Keratinocyte (primary cell): ENCODE measurements around the gene TFDP1. TPM values are rescaled to one million over a fixed set of nuclear protein-coding genes. Genes with fewer than 3 reads are reported as not detected.

ENCODE experiments used
- DNase-seq: peaks from one replicate; pipeline ENCODE4 v3.0.0-alpha.2; 2011; ENCODE audit warnings: low read depth, missing footprints, low spot score
- FAIRE-seq: peaks from 2 replicates; lab custom pipeline; 2011; peaks lifted over from hg19 to GRCh38; lab: Jason Lieb, UNC
- H2AFZ ChIP-seq: 2 replicates; pipeline ENCODE4 v1.6.0; 2012; ENCODE audit warnings: low read length, control low read depth, inconsistent platforms; ENCODE audit not compliant: control insufficient read depth
- H3K27ac ChIP-seq: 2 replicates; pipeline ENCODE4 v1.5.1; 2011; ENCODE audit warnings: low read length; ENCODE audit not compliant: control insufficient read depth, insufficient read depth
- H3K27me3 ChIP-seq: 3 replicates; pipeline ENCODE4 v1.6.0; 2011; ENCODE audit warnings: low read length; ENCODE audit not compliant: control insufficient read depth, insufficient read depth; ENCODE audit errors: extremely low read depth
- H3K36me3 ChIP-seq, 2 experiments: 2 replicates in 1 of 2; 3 replicates in 1 of 2; pipeline ENCODE4 v1.5.1; 2011; ENCODE audit warnings: low read length in 2 of 2, mild to moderate bottlenecking in 1 of 2; ENCODE audit not compliant: control insufficient read depth in 2 of 2, insufficient read depth in 2 of 2; ENCODE audit errors: extremely low read depth in 1 of 2
- H3K4me1 ChIP-seq: 3 replicates; pipeline ENCODE4 v1.5.1; 2011; ENCODE audit warnings: low read length; ENCODE audit not compliant: control insufficient read depth, insufficient read depth; ENCODE audit errors: extremely low read depth
- H3K4me2 ChIP-seq: 3 replicates; pipeline ENCODE4 v1.6.0; 2011; ENCODE audit warnings: low read depth, low read length; ENCODE audit not compliant: control insufficient read depth, insufficient read depth; ENCODE audit errors: extremely low read depth
- H3K4me3 ChIP-seq, 3 experiments: fragments of 200-600 bp in 1 of 3; sonication (generic) in 1 of 3; 2 replicates in 2 of 3; 3 replicates in 1 of 3; pipeline ENCODE4 v1.5.1; 2011 to 2016; ENCODE audit warnings: low read length in 3 of 3, mild to moderate bottlenecking in 3 of 3, control low read depth in 2 of 3, inconsistent platforms in 1 of 3, low read depth in 1 of 3, mixed read lengths in 1 of 3, mixed run types in 1 of 3, moderate library complexity in 1 of 3; ENCODE audit not compliant: control insufficient read depth in 2 of 3, insufficient read depth in 2 of 3; ENCODE audit errors: extremely low read depth in 1 of 3
- H3K79me2 ChIP-seq: 2 replicates; pipeline ENCODE4 v1.6.0; 2012; ENCODE audit warnings: low read length; ENCODE audit not compliant: control insufficient read depth, insufficient read depth
- H3K9ac ChIP-seq: 3 replicates; pipeline ENCODE4 v1.6.0; 2011; ENCODE audit warnings: low read length; ENCODE audit not compliant: control insufficient read depth, insufficient read depth; ENCODE audit errors: extremely low read depth
- H3K9me1 ChIP-seq: 3 replicates; pipeline ENCODE4 v1.6.0; 2011; ENCODE audit warnings: low read length; ENCODE audit not compliant: control insufficient read depth, insufficient read depth; ENCODE audit errors: extremely low read depth
- H3K9me3 ChIP-seq: 2 replicates; pipeline ENCODE4 v1.5.1; 2012; ENCODE audit warnings: low read depth, low read length; ENCODE audit not compliant: control insufficient read depth
- H4K20me1 ChIP-seq: 3 replicates; pipeline ENCODE4 v1.6.0; 2011; ENCODE audit warnings: low read length; ENCODE audit not compliant: control insufficient read depth, insufficient read depth; ENCODE audit errors: extremely low read depth
- CTCF ChIP-seq, 3 experiments: IDR thresholded peaks in 1 of 3; conservative IDR thresholded peaks in 1 of 3; optimal IDR thresholded peaks in 1 of 3; 2 replicates in 2 of 3; 3 replicates in 1 of 3; pipeline versions ENCODE3 to v1.5.1; 2011; ENCODE audit warnings: low read length in 3 of 3, mild to moderate bottlenecking in 3 of 3, moderate library complexity in 2 of 3, control low read depth in 1 of 3, inconsistent platforms in 1 of 3; ENCODE audit not compliant: insufficient read depth in 2 of 3; ENCODE audit errors: extremely low read depth in 1 of 3
- EZH2 ChIP-seq: IDR thresholded peaks from one replicate; pipeline ENCODE4 v1.6.1; 2012; ENCODE audit warnings: inconsistent platforms, mild to moderate bottlenecking, low read length, moderate library complexity
- dilution Hi-C: fragments of 300-500 bp; cut with MboI; formaldehyde crosslinking; loops from one replicate; pipeline ENCODE4 v1.7.0; 2020; ENCODE audit warnings: low sequenced_read_pairs; ENCODE audit not compliant: extremely low pct_ligation_motif_present
- polyA plus RNA-seq, 5 experiments: library from polyadenylated mRNA; depleted of rRNA in 3 of 5; stranded (reverse) in 3 of 5; stranded (forward) in 1 of 5; unstranded in 1 of 5; fragments of >200 nt; gene quantifications; 1 replicate in 1 of 5; 2 replicates in 3 of 5; 3 replicates in 1 of 5; pipeline versions ENCODE4 v1.2.1 to v1.2.3, GENCODE V29; 2011 to 2012; ENCODE audit warnings: missing spikeins in 2 of 5, low read depth in 1 of 5, low replicate concordance in 1 of 5

The TFDP1 gene
- polyA plus RNA-seq, 1 donor (not counting 4 experiments of a cell fraction or from before 2014, with no cell fraction given): 105 TPM

GRCh38 chr13:113553511-113554332, 30.8 kb upstream of the TFDP1 start:
- peaks cover 4 to 7% of the 10 kb centered on the region in 2 experiments for H3K36me3 ChIP-seq
- no peak for DNase-seq
- no peaks in the 10 kb centered on the region for H3K9me1 ChIP-seq

DNA sequence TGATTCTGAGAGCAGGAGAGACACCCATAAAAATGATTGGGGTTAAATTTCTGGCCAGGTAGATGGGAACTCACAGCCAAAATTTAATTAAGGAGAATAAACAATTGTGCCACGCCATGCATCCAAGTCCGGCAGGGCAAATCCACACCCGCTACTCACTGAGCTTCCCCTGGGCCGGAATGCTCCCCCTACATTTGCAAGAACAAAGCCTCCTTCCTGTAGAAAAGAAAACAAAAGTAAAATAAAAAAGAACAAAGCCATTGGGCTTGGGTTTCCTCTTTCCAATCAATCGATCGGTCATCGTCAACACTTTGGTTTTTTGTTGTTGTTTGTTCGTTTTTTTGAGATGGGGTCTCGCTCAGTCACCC, 30.2 kb upstream of the TFDP1 start:
- no peak overlapping the region for H3K4me2 ChIP-seq
- no peak overlapping the region for H3K4me3 ChIP-seq
- H3K79me2 ChIP-seq: no peaks in the 10 kb centered on the region
- DNase-seq (no peak), FAIRE-seq (no peak)
- no peaks in the 10 kb centered on the region for H3K4me1 ChIP-seq
- no peaks in the 10 kb centered on the region for H4K20me1 ChIP-seq
- dilution Hi-C loops: no loop called here
- TF ChIP-seq CTCF (optimal IDR thresholded peaks at IDR 0.05 in 1 of 3, IDR thresholded peaks at IDR 0.05 in 1 of 3, conservative IDR thresholded peaks at IDR 0.05 in 1 of 3; ENCODE audit: extremely low read depth in 1 of 3, insufficient read depth in 2 of 3, low read length in 3 of 3) (no peak), EZH2 (no peak)
- H3K9me3 ChIP-seq: no peaks in the 10 kb centered on the region
- peaks cover 4% of the 10 kb centered on the region in 2 experiments for H3K36me3 ChIP-seq
- no peak overlapping the region for H3K27ac ChIP-seq
- no peaks in the 10 kb centered on the region for H3K27me3 ChIP-seq
- H3K9ac ChIP-seq: no peak overlapping the region
- H2AFZ ChIP-seq: no peak overlapping the region
- no peaks in the 10 kb centered on the region for H3K9me1 ChIP-seq

More at GRCh38 chr13:113553511-113554332, 30.8 kb upstream of the TFDP1 start:
- no peaks in the 10 kb centered on the region for H3K79me2 ChIP-seq
- H2AFZ ChIP-seq: no peak overlapping the region
- no peaks in the 10 kb centered on the region for H4K20me1 ChIP-seq
- FAIRE-seq: no peak
- H3K4me3 ChIP-seq: no peak overlapping the region
- no peaks in the 10 kb centered on the region for H3K4me1 ChIP-seq
- H3K9ac ChIP-seq: no peak overlapping the region
- TF ChIP-seq EZH2 (no peak), CTCF (optimal IDR thresholded peaks at IDR 0.05 in 1 of 3, IDR thresholded peaks at IDR 0.05 in 1 of 3, conservative IDR thresholded peaks at IDR 0.05 in 1 of 3; ENCODE audit: extremely low read depth in 1 of 3, insufficient read depth in 2 of 3, low read length in 3 of 3) (no peak)
- no peak overlapping the region for H3K4me2 ChIP-seq
- no peaks in the 10 kb centered on the region for H3K27me3 ChIP-seq
- dilution Hi-C loops: no loop called here
- H3K9me3 ChIP-seq: no peaks in the 10 kb centered on the region
- H3K27ac ChIP-seq: no peak overlapping the region
